ENCODE data around the gene NTHL1.

- no peak for TF ChIP-seq CTCF (IDR thresholded peaks at IDR 0.05)
- no peak for TF ChIP-seq ZFX (IDR thresholded peaks at IDR 0.05; ENCODE audit: borderline replicate concordance)
Measured at GRCh38 chr16:2009791-2010510, 37.7 kb downstream of the NTHL1 start, which contains the start of gene ZNF598.
